HG03159 (cell line): ENCODE results near the gene KCNJ12.

ENCODE experiments used
- ATAC-seq: cut with Tn5 transposase; IDR thresholded peaks from one replicate; pipeline ENCODE4 v1.9.1; 2021; ENCODE audit warnings: mild to moderate bottlenecking, moderate library complexity; ENCODE audit not compliant: unreplicated experiment

The KCNJ12 gene

DNA sequence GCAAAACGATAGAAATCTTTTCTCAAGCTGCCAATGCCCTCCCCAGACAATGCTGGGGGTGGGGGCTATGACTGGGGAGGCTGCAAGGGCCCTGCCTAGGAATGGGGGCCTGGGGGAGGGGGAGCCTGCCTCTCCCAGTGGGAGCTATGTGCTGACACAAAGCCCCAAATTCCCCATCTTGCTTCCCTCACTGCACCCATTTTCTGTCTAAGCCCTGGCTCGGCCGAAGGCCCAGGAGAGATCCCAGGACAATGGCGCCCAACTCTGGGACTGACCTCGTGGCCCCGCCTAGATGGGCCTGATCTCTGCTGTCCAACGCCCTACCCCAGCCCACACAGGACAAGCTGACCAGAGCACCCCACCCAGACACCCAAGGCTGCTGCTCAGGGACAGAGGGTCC lies 11.1 kb upstream of the KCNJ12 start:
- no peak for ATAC-seq

GRCh38 chr17:21368545-21369246 lies 7.5 kb upstream of the KCNJ12 start:
- ATAC-seq, result no peak

DNA sequence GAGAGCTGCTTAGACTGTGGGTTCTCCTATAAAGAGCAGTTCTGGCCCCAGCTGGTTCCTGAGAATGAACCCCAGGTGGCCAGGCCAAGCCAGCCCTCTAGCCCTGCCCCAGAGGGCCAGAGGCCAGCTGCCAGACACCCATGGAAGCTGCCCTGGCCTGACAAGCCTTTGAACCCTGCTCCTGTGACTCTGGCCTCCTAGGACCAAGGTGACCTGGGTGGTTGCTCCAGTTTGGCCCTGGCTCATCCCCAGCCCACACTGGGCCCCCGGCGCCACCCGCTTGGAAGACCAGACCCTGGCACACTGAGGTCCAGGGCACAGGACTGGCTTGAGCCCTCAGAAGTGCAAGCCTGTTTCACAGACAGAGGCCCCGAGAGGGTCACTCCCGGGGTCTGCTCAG lies 6.8 kb upstream of the KCNJ12 start:
- ATAC-seq, result no peak

DNA sequence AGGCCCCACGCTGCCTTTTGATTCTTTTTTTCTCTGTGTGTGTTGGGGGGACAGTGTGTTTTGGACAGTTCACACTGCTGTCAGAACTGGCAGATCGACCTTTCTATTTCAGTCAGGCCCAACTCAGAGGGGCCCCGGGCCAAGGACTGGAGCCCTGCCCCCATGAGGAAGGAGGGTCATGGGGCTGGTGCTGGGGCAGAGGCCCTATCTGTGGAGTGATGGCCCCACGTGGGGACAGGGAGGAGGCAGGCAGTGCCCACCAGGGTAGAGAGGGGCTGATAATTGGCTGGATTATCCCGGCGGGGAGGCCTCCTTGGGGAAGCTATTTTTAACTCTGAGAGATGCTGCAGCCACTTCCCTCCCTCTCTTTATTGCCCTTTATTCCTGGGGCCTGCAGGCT lies 5.7 kb upstream of the KCNJ12 start:
- ATAC-seq, result no peak

- no peak for ATAC-seq
Measured at GRCh38 chr17:21371511-21372081, 4.6 kb upstream of the KCNJ12 start.

- ATAC-seq, result no peak
Measured at GRCh38 chr17:21372256-21372954, 3.8 kb upstream of the KCNJ12 start.

DNA sequence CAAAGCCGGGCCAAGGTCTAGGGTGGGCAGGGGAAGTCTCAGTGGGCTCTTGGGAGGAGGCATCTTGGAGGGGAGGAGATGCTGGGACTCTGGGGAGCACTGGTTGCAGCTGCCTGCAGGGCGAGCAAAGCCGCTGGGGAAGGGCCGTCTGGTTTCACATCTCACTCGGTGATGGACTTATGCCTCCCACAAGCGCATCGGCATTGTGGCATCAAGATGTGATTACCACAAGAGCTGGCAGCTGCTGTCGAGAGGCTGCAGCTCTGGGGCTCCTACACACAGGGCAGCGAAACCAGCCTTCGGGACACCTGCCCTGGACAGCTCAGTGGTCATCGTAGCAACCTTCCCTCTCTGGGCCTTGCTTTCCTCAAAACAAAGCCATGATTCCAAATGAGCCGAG lies 3.1 kb upstream of the KCNJ12 start:
- no peak for ATAC-seq

GRCh38 chr17:21373696-21374440 lies 2.3 kb upstream of the KCNJ12 start:
- no peak for ATAC-seq

DNA sequence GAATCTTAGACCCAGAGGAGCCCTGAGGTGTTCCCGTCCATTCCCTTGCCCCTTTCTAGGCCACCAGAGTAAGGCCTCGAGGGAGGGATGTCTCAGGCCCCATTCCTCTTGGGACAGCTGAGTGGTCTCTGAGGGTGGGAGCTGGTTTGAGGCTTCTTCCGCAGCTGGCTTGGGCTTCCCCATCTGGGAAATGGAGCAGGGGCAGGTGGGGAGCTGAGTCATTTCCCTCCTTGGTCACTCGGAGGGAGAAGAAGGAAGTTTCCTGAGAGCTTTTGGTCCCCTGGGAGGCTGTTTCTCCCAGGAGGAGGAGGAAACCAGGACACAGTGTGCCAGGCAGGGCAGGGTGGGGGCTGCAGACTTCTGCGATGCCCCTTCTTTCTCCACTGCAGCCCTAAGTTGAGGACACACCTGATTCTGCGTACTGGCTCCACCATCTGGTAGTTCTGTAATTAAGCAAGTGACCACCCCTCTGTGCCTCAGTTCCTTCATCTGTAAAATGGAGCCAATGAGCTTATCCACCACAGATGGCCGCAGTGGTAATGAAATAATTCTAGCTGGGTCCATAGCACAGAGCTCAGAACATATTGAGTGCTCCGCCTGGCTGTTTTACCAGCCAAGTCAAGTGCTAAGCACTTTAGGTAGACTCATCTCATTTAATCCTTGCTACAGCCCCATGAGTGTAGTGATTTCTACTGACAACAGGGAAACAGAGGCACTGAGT lies 1.6 kb upstream of the KCNJ12 start:
- ATAC-seq, result no peak

- no peak for ATAC-seq
Measured at GRCh38 chr17:21375162-21375560, 996 bp upstream of the KCNJ12 start.

DNA sequence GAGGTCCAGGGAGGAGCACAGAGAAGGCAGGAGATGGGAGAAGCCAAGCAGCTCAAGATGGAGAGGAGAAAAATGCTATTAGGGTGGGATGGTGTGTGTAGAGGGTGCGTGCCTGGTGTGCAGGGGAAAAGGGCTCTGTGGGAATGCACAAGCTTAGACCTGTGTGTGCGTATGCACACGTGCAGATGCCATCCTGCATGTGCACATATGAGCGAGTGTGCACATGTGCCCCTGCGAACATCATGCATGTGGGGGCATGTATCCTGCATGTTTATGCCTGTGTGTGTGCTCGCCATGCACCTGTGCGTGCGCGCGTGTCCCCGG lies 438 bp upstream of the KCNJ12 start:
- no peak for ATAC-seq

DNA sequence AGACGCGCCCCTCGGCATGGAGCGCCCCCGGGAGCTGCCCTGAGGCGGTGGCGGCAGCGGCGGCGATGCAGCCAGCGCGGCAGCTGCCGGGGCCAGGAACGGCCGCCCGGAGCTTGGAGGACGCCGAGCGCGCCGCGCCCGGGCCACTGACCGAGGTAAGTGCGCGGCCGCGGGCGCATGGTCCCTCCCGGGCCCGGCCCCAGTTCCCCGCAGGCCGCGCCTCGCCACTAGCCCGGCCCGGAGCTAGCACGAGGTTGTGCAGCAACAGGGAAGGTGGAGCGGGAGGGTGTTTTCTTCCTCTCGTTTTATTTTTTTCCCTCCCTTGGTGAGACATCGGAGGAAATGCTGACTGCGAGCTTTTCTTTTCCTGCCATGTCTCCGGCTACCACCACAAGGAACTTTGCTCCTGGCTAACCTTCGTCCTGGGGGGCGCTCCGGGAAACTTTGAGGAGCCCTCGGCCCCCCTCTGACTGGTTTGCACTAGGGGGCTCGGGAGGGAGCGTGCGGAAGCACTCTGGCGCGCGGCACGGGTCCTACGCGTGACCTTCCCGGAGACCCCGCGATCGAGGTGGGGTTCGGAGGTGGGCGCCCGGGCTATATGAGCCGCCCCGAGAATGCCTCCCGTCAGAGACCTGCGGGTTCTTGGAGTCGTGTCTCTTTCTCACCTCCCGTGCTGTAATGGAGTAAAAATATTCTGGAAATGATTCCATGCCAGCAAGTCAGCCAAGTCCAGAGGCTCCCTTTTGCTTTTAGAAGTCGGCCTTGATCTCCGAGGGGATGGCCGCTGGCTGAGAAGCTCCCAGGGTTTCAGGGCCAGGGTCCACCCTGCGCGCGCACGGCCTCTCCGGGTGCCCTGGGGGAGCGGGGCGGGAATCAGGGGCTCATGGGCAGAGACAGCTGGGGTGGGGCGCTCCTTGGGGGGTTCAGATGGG lies 868 bp downstream of the KCNJ12 start:
- ATAC-seq, result no peak

GRCh38 chr17:21377705-21378396 lies 1.7 kb downstream of the KCNJ12 start:
- ATAC-seq, result no peak

DNA sequence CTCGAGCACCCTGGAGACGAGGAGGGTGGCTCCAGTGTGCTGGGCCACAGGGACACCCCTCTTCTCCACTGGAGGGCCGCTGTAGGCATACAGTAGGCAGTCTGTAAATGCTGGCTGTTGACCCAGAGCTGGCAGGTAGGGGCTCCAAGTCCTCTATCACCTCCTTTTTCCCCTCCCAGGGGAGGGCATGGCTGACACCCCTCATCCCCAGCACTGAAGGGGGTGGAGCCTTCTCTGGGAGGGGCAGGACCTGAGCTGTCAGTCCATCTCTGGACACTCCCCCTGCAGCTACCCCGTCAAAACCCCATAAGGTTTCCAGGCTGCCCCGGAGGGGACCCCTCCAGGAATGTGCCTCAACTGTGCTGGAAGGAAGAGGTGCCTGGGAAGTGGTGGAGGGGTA lies 2.4 kb downstream of the KCNJ12 start:
- no peak for ATAC-seq

DNA sequence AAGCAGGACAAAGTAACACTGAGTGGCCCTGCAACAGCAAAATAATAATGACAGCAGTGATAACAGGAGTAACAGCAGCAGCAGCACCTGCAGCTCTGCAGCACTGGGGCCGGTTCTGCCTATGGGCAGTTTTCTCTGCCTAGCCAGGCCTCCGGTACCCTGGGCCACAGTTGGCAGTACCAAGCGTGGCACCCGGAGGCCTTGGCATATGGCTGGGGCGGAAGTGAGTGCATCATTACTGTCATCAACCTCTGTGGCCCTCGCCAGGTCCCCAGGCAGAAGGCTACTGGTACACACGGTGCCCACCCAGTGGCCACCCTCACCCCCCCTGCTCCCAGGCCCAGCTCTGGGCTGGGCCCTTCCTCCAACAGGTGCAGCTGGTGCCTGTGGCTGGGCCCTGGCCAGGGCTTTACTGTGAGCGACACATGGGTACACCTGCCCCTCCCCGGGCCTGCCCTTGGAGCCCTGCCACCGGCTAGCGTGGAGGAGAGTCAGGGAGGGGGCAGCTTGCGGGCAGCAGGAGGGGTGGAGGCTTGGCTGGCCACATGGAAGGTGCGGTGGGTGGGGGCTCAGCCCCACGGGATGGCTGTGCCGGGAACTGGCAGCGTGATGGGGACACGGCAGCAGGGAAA lies 3.0 kb downstream of the KCNJ12 start:
- ATAC-seq, result no peak

DNA sequence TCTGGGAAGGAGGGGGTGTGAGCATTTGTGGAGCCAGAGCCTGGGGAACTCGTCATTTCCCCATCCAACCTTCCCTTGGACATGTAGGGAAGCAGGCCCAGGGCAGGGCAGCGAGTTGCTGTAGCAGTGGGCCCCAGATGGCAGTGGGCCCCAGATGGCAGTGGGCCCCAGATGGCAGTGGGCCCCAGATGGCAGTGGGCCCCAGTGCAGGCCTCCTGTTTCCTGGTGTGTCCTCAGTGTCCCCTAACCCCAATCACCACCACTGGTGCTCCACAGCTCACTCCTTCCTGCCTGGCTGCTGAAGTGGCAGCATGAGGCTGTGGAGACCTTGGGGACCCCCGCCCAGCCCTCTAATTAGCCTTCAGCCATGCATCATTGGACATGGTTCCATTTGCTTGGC lies 4.5 kb downstream of the KCNJ12 start:
- no peak for ATAC-seq

- no peak for ATAC-seq
Measured at GRCh38 chr17:21381076-21381706, 5.0 kb downstream of the KCNJ12 start.
